ENCODE data around the gene SHC4.

The SHC4 gene

GRCh38 chr15:48825075-48825474, 138.6 kb downstream of the SHC4 start:
- no peak for DNase-seq (ENCODE audit: low read depth)
- no peak overlapping the region for H3K4me3 ChIP-seq (replicated peaks; ENCODE audit: low read depth, low read length)
- TF ChIP-seq CTCF (IDR thresholded peaks at IDR 0.05; ENCODE audit: low read length, missing control alignments): no peak

DNA sequence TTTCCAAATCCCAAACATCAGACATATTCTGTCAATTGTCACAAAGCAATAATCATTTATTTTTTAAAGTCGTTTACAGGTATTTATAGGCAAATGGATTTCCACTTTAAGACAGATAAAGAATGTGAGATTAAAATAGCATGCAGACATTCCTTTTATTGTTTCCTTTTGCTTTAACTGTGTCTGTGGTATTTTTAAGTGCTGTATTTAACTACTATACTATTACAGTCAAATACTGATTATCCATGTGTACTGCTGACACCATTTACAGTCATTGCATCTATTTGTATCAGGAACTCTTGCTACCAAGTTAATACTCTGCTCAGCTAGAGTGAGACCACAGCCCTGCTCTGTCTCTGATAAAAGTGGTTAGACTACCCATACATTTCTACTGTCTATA, 140.0 kb downstream of the SHC4 start:
- no peak for TF ChIP-seq CTCF (IDR thresholded peaks at IDR 0.05; ENCODE audit: low read length, missing control alignments)
- H3K4me3 ChIP-seq (replicated peaks; ENCODE audit: low read depth, low read length): no peak overlapping the region
- no peak for DNase-seq (ENCODE audit: low read depth)

- no peak for DNase-seq (ENCODE audit: low read depth)
- TF ChIP-seq CTCF (IDR thresholded peaks at IDR 0.05; ENCODE audit: low read length, missing control alignments): no peak
Measured at GRCh38 chr15:48823237-48823636, 140.5 kb downstream of the SHC4 start.

GRCh38 chr15:48814286-48814685, 149.4 kb downstream of the SHC4 start:
- TF ChIP-seq CTCF (IDR thresholded peaks at IDR 0.05; ENCODE audit: low read length, missing control alignments): no peak
- no peak for DNase-seq (ENCODE audit: low read depth)
- no peak overlapping the region for H3K4me3 ChIP-seq (replicated peaks; ENCODE audit: low read depth, low read length)

More at GRCh38 chr15:48823237-48823636, 140.5 kb downstream of the SHC4 start:
- no peak overlapping the region for H3K4me3 ChIP-seq (replicated peaks; ENCODE audit: low read depth, low read length)

GRCh38 chr15:48811325-48811958, 152.3 kb downstream of the SHC4 start:
- no peak for DNase-seq (ENCODE audit: low read depth)
- H3K4me3 ChIP-seq (replicated peaks; ENCODE audit: low read depth, low read length): peak overlapping the region; percentile 96
- no peak for TF ChIP-seq CTCF (IDR thresholded peaks at IDR 0.05; ENCODE audit: low read length, missing control alignments)

- DNase-seq (ENCODE audit: low read depth): peak; percentile 100
- peak within 1 kb of the TSS; percentile 96 for H3K4me3 ChIP-seq (replicated peaks; ENCODE audit: low read depth, low read length)
- TF ChIP-seq CTCF (IDR thresholded peaks at IDR 0.05; ENCODE audit: low read length, missing control alignments): no peak
Measured at GRCh38 chr15:48810414-48811324, 153.1 kb downstream of the SHC4 start, which contains the start of gene CEP152. CEP152 (minus strand) TSS chr15:48811069; CDS start chr15:48805649, 5,420 bp downstream.
